GM18505 (cell line): ENCODE measurements around the gene SCG3.
"Not testable (repeated sequence)": the region's sequence is repeated elsewhere in the genome, so short reads cannot be mapped to it uniquely, and the experiment has no call there.

Source experiments
- ATAC-seq: cut with Tn5 transposase; IDR thresholded peaks from one replicate; pipeline ENCODE4 v1.9.1; 2021; ENCODE audit not compliant: unreplicated experiment
- POLR2A ChIP-seq: IDR thresholded peaks from 4 replicates; pipeline ENCODE4 v1.6.1; 2011; ENCODE audit warnings: borderline replicate concordance; ENCODE audit not compliant: insufficient read depth, insufficient read length; ENCODE audit errors: extremely low read depth

Gene SCG3

DNA sequence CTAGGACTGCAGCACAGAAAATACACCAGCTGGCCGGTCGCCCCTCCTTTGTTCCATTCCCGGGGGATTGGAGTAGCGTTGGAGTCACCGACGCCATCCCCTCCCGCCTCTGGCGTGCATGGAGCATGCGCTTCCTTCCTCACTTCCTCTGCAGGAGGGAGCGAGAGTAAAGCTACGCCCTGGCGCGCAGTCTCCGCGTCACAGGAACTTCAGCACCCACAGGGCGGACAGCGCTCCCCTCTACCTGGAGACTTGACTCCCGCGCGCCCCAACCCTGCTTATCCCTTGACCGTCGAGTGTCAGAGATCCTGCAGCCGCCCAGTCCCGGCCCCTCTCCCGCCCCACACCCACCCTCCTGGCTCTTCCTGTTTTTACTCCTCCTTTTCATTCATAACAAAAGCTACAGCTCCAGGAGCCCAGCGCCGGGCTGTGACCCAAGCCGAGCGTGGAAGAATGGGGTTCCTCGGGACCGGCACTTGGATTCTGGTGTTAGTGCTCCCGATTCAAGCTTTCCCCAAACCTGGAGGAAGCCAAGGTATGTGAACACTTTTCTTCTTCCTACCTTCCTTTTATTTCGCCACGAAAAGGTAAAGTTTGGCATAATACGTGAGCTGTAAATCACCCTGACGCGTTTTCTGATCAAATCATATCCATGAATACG, at the start of gene SCG3:
Gene SCG3, plus strand, starts transcription at position 201 of the 661 bp plus-strand sequence. Its CDS starts 253 bp downstream, at position 454.
- no peak for ATAC-seq
- no peak for TF ChIP-seq POLR2A

DNA sequence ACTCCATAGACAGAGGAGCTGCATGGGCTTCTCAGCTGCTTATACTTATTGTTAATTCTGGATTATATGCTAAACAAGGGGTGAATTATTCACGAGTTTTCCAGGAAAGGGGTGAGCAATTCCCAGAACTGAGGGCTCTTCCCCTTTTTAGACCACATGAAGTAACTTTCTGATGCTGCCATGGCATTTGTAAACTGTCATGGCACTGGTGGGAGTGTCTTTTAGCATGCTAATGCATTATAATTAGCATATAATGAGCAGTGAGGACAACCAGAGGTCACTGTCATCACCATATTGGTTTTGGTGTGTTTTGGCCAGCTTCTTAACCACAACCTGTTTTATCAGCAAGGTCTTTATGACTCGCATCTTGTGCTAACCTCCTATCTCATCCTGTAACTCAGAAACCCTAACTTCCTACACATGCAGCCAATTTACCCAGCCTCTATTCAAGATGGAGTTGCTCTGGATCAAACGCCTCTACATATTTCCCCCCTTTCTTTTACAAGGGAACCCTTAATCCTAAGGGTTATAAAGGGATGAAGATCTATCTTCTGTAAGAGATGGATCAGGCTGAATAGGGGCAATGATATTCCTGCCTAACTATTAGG, 46.6 kb upstream of the SCG3 start:
- no peak for ATAC-seq
- no peak for TF ChIP-seq POLR2A

DNA sequence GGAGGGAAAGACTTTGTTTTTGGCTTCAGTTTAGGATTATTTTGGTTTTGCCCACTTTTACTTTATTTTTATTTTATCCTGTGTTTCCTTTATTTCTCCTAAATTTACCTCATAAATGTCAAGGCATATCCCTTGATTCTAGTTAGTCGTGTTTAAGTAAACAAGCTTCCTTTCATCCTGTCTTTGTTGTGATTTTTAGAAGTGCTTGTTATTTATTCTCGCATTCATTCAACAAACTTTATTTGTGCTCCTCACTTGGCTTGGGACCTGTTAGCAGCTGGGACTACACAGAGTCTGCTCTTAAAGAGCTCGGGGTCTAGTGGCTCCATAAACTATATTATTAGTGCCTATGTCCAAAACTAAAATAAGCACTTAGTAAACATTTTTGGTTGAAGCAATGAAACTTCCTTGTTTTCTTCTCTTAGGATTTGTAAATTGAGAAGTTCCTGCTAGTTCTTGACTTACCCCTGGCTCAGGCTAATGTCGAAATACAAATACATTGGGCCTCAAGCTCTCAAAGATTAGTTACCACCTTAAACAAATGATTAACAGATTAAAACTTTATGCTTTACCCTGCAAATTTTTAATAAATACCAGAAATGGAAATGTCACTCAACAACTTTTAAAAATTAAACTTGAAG, 39.7 kb upstream of the SCG3 start:
- no peak for TF ChIP-seq POLR2A
- no peak for ATAC-seq

DNA sequence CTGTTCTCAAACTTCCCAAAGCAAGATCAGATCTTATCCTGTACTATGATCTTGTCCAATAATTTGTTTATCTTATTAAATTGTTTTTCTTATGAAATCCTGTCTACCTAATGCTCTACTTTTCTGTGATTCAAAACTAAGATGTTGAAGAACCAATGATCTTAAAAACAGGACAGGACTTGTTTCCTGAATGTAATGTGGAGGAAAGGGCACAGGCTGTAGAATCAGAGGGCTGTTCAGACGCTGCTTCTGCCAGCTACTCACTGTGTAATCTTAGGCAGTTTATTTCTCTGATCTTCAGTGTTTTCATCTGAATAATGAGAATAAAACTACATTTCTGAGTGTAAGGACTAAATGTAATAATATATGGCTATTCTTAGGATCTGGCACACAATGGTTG, 38.6 kb upstream of the SCG3 start:
- no peak for ATAC-seq
- no peak for TF ChIP-seq POLR2A

DNA sequence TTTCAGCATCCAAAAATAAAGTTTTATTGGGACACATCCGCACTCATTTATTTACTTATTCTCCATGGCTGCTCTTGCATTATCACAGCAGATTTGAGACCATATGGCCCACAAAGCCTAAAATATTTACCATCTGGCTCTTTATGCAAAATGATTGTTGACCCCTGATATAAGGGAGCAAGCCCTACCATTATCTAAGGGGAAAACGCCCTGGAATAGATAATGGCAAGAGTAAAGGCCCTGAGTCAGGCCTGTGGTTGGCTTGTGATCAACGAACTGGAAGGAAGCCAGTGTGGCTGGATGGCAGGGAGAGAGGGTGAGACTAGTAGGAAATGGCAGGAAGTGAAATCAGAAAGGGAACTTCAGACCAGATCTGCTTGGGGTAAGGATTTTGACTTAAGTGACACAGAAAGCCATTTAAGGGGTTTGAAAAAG, 34.2 kb upstream of the SCG3 start:
- ATAC-seq, result no peak
- TF ChIP-seq POLR2A, result no peak

DNA sequence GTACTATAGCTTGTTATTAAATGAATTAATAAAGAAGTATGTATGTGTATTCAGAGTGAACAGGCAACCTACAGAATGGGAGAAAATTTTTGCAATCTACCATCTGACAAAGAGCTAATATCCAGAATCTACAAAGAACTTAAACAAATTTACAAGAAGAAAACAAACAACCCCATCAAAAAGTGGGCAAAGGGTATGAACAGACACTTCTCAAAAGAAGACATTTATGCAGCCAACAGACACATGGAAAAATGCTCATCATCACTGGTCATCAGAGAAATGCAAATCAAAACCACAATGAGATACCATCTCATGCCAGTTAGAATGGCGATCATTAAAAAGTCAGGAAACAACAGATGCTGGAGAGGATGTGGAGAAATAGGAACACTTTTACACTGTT, 33.2 kb upstream of the SCG3 start:
- not testable (repeated sequence) for ATAC-seq

GRCh38 chr15:51648643-51649042, 32.7 kb upstream of the SCG3 start:
- not testable (repeated sequence) for ATAC-seq

GRCh38 chr15:51649659-51650521, 31.4 kb upstream of the SCG3 start:
- no peak for ATAC-seq
- no peak for TF ChIP-seq POLR2A

- no peak for TF ChIP-seq POLR2A
- no peak for ATAC-seq
These were observed 29.1 kb upstream of the SCG3 start for GRCh38 chr15:51652084-51652668.

GRCh38 chr15:51655401-51656057, 25.8 kb upstream of the SCG3 start:
- not testable (repeated sequence) for ATAC-seq

- no peak for TF ChIP-seq POLR2A
- no peak for ATAC-seq
These were observed 22.6 kb upstream of the SCG3 start for GRCh38 chr15:51658664-51659063.

DNA sequence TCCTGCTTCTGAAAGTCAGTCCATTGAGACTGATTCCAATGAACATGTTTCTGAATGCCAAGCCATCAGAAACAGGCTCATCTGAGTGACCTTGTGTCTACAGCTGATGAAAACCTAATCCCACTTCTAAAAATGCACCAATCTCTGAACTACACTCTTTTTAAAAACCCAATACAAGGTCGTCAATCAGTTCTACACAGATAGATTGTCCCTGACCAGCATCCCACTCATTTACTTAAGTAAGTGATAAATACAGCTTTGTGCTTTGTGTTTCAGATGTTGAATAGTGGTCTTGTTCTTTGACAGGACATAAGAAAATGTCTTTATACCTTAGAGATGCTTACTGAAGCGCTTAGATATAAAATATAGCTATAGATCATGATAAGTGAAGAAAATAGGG, 20.2 kb upstream of the SCG3 start:
- ATAC-seq, result no peak
- TF ChIP-seq POLR2A, result no peak

DNA sequence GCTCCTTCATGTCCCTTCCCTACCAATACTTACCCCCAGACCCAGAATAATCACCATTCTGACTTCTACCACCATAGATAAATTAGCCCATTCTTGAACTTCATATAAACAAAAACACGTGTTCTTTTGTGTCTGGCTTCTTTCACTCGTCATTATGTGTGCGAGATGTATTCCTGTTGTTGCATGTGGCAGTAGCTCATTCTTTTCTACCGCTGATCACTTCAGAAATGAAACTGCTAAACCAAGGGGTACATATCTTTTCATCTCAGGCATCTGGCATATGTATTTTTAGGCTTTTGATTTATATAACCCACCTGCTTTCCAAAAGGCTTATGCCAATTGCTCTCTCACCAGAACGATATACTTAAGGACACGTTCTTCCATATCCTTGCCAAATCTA, 13.8 kb upstream of the SCG3 start:
- ATAC-seq, result no peak

GRCh38 chr15:51668446-51668845, 12.9 kb upstream of the SCG3 start:
- TF ChIP-seq POLR2A, result no peak
- no peak for ATAC-seq

More for the DNA sequence above, 13.8 kb upstream of the SCG3 start:
- TF ChIP-seq POLR2A, result no peak
